NCI-H146 treated with DMSO at 0.1 percent for 48 hours (cell line): ENCODE results near the gene GP1BB.
"Not testable (repeated sequence)": the region's sequence is repeated elsewhere in the genome, so short reads cannot be mapped to it uniquely, and the experiment has no call there.

Experiments used
- DNase-seq: peaks from one replicate; lab custom pipeline; 2025; ENCODE audit not compliant: unreplicated experiment; lab: John Stamatoyannopoulos, UW

The GP1BB gene

GRCh38 chr22:19724927-19725661 lies 1.8 kb downstream of the GP1BB start:
- DNase-seq = no peak

GRCh38 chr22:19726064-19726788 lies 2.9 kb downstream of the GP1BB start:
- DNase-seq = not testable (repeated sequence)

DNA sequence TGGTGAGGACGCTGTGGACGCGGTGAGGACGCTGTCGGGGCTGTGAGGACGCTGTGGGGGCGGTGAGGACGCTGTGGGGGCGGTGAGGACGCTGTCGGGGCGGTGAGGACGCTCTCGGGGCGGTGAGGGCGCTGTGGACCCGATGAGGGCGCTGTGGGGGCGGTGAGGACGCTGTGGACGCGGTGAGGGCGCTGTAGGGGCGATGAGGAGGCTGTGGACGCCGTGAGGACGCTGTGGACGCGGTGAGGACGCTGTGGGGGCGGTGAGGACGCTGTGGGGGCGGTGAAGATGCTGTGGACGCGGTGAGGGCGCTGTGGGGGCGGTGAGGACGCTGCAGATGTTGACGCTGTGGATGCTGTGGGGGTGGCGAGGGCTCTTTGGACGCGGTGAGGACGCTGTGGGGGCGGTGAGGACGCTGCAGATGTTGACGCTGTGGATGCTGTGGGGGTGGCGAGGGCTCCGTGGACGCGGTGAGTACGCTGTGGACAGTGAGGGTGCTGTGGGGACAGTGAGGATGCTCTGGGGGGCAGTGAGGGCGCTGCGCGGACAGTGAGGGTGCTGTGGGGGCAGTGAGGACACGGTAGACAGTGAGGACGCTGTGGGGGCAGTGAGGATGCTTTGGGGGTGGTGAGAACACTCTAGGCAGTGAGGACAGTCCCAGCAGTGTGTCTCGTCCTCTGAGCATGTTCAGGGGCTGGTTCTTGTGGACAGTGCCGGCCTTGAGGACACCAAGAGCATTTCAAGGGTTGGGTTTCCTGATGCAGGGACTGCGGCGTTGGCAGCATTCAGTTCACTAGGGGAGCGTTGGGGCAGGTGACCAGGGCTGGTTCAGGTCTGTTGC lies 4.2 kb downstream of the GP1BB start:
- no peak for DNase-seq

DNA sequence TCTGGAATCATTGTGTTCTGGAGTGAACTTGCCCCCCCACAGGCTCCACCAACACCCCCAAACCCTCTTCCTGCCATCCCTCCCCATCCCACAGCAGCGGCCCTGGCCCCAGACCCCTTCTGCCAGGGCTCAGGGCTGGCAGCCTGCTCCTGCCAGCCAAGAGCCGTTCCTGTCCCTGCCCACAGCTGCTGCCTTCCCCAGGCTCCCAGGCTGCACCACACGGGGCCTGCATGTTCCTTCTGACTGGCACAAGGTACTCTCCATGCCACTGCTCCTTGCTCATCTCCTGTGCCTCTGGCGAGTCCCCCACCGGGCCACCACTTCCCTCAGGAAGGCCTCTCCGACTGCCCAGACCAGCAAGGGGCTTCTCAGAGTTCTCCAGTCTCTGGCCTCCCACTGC lies 4.9 kb downstream of the GP1BB start:
- no peak for DNase-seq

DNA sequence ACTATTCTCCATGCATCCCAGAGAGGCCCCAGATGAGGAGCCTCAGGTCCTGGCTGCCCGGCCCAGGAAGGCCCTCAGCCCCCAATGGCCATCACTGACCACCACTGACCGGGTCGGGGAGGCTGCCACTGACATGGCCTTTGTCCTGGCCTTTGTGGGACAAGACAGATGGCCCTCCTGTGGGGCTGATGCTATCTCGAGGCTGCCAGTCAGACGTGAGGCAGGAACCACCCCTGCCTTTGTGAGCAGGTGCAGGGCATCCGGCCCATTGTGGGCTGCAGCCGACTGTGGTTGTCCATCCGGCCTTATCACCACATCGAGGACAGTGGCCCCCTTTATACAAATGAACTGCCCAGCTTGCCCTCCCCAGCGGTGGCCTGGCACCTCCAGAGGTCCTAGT lies 5.5 kb downstream of the GP1BB start:
- no peak for DNase-seq

DNA sequence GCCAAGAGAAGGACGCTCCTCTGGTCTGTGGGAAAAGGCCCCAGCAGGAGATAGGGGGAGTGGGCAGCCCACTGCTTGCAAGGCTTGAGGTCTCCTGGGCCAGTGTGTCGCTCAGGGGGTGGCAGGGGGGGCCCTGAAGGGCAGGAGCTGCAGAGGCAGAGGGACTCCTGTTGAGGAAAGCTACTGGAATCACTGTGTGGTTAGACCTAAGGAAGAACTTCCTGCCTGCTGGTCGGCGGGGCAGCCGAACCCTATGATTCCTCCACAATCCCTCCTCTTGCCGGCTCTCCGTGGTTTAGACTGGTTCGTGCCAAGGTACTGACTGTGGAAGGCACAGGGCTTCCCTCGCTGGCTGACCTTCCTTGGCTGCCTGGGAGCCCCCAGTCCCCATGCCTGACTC lies 6.2 kb downstream of the GP1BB start:
- DNase-seq = no peak

- DNase-seq = no peak
Observed at GRCh38 chr22:19730198-19730597, 6.9 kb downstream of the GP1BB start.

DNA sequence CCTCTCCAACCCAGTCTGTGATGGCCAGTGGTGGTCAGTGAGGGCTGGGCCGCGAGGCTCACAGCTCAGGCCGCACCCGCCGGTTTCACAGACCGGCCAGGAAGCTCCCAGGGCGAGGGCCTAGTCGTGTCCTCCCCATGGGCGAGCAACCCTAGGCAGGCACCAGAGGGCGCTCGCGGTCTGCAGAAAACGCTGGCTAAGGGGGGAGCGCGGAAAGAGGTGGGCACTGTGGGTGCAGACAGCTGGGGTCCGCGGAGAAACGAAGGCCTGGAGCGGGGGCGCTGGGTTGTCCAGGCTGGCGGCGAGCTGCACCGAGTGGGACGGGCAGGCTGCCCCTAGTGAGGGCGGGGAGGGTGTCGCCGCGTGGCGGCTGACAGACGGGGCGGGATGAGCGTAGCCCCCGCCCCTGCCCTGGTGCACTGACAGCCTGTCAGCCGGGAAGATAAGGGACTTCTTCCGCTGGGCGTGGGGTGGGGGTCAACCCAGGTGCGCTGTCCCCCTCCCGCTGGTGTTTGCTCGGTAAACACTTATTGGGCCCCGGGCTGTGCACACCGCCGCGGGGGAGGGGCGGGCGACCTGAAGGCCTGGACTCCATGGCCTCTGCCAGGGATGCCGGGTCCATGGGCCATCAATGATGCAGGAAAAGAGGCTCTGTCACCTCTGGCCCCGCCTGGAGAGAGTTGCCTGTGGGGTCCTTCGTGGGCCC lies 7.5 kb downstream of the GP1BB start:
- peak; percentile 67 for DNase-seq

DNA sequence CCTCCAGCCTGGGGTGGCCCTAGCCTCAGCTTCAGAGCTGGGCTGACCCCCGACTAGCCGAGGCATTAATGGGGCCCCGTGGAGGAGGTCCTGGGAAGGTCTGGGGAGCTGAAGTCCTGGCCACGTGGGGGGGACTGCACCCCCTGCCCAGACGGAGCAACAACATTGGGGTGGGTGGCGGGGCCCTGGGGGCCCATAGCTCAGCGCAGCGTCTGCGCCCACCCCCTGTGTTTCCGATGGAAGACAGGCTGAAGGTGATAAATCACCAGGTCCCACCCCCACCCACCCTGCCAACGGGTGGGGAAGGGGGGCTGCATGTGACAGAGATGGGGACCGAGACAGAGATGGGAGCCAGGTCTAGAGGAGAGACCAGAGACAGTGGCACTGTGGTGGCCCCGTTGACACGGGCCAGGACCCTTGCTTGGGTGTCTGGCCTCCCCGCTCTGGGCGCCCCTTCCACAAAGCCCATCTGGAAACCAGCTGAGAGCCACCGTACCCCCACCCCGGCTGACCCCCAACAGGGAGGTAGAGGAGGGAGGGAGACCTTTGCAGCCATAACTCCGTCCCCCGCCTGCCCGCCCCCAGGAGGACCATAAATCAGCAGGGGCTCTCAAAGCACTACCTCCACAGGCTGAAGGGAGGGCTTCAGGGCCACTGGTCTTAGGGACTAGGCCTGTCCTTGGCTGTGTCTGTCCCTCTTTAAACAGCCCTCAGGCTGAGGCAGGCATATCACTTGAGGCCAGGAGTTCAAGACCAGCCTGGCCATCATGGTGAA lies 8.2 kb downstream of the GP1BB start:
- DNase-seq = no peak

- no peak for DNase-seq
Observed at GRCh38 chr22:19732403-19733113, 9.2 kb downstream of the GP1BB start.

DNA sequence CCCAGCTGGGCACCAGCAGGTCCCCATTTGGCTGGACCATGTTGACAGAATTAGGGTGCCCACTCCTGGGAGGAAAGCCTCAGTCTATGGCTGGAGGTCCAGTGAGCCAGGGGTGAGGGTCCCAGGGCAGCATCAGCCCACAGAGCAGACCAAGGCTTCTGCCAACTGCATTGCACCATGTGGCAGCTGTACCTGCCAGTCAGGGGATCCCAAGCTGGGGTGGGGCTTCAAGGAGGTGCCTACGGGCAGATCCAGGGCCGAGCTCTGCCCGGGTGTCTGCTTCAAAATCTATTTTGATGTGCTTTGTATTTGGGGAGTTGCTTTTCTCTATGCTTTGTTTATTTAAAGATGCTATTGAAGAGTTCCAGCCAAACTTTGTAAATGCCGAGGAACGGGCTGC lies 10.4 kb downstream of the GP1BB start:
- no peak for DNase-seq

DNA sequence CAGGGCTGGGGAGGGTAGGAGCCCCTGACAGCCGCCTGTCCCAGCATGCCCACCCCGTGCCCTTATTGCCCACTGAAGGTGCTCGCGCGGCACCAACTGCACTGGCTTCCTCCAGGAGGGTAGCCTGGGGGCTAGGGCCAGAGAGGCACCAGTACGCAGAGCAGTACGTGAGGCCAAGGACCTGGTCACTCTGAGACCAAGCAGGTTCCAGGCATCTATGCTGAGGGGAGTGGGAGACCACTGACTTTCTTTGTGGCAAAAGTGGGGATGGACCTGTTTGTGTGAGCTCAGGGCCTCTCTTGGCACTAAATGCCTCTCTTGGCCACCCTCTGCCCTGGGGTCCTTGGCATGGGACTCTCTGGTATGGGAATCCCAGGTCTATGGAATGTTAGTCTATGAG lies 10.8 kb downstream of the GP1BB start:
- DNase-seq = no peak

- DNase-seq = no peak
Observed at GRCh38 chr22:19734837-19735382, 11.6 kb downstream of the GP1BB start.

- no peak for DNase-seq
Observed at GRCh38 chr22:19735665-19736510, 12.5 kb downstream of the GP1BB start.

DNA sequence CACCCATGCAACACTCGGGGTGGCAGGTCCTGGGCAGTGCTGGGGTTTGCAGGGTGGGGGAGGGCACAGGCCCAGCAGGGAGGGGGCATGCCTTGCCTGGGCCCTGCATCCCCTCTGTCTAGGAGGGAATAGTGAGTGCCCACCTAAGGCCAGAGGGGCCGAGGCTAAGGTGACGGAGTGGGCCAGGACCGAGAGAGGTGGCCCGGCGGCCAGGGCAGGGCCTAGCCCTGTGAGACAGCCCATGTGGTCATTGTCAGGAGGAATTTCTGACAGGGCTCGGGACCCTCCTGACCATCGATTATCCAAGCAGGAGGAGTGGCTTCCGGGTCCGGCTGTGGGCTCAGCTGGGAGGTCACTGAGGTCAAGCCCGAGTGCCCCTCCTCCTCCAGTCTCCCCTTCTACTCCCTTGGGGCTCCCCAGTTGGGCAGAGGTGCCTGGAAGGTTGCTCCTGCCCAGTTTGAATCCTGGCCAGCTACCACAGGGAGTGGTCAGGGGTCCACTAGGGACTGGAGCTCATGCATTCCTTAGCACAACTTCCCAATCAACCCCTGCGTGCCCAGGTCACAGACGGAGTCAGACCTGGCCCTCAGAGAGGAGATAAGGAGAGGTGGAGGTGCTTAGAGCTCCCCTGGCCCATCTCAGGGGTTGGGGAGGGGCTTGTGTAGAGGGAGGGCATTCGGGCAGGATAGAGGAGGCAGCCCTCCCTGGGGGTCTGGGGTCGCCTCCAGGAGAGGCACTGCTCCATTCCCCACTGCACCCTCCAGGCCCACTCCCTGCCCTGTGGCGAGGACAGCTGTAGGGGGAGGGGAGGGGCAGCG lies 14.7 kb downstream of the GP1BB start:
- DNase-seq = no peak

DNA sequence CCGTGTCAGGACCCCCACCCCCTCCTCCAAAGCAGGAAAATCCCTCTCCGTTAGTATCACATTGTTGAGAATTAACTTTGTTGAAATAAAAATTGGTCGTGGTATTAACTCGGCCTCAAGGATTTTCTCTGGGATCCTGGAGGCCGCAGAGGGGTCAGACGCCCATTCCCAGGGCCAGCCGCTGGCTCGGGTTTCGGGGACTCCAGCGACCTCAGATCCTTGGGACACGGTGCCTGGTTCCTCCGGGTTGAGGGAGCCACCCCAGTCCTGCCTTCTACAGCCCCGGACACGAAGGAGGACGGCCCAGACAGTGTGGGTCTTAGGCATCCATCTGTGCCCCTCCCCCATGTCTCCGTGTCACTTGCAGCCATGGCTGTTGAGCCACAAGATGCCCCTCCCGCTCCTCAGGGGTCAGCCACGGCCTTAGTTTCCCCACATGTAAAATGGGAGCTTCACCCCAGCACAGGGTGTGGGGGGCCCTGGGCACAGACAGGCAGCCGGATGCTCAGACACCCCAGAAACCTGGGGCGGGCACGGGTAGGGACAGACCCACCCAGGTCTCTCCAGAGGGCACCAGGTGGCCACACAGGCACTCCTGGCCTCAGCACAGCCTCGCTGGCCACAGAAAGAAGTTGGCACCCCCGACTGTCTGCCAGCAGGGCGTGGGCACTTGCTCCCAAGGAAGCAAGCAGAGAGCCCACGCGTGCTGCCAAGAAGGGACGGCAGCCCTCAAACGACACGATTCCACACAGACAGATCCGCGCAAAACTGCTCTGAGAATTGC lies 15.5 kb downstream of the GP1BB start:
- DNase-seq = no peak

DNA sequence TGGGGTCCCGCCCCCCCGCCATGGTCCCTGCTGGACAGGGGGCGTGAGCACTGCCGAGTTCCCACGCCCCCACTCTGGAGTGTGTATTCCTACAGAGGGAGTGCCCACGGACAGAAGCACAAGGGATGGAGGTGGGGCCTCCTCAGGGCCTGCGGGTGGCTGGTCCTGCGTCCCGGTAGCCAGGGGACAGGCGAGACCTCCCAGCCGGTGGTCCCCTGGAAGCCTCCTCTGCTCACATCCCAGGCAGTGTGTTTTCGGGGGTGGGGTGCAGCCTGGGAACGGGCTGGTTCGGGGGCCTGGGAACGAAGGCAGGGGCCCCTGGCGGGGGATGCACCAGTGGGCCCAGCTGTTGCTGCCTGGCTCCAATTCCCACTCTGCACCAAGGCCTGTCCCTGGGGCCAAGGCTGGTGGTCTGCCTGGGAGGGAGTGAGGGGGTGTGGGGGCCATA lies 16.1 kb downstream of the GP1BB start:
- DNase-seq = no peak
